WERI-Rb-1 (cell line): ENCODE measurements around the gene SIM1.

Experiments used
- DNase-seq: peaks from one replicate; pipeline ENCODE4 v3.0.0-alpha.2; 2020
- H3K27ac ChIP-seq: fragments of 250-450 bp; sonication (Bioruptor Pico); 2 replicates; pipeline ENCODE4 v1.5.1; 2020; ENCODE audit warnings: mild to moderate bottlenecking, moderate library complexity
- H3K27me3 ChIP-seq: fragments of 250-450 bp; sonication (Bioruptor Pico); 2 replicates; pipeline ENCODE4 v1.5.1; 2021; ENCODE audit warnings: mild to moderate bottlenecking, low read depth, moderate library complexity; ENCODE audit not compliant: insufficient read depth, severe bottlenecking
- H3K36me3 ChIP-seq: fragments of 250-450 bp; sonication (Bioruptor Pico); 2 replicates; pipeline ENCODE4 v1.5.1; 2020; ENCODE audit warnings: mild to moderate bottlenecking, moderate library complexity
- H3K4me3 ChIP-seq: 2 replicates; pipeline ENCODE4 v1.5.1; 2011; ENCODE audit warnings: low read depth, mild to moderate bottlenecking, control low read depth, low read length
- H3K9me3 ChIP-seq: fragments of 250-450 bp; sonication (Bioruptor Pico); 2 replicates; pipeline ENCODE4 v1.5.1; 2021; ENCODE audit warnings: mild to moderate bottlenecking, moderate library complexity; ENCODE audit not compliant: severe bottlenecking
- TF ChIP-seq, protein P1 (sequence below): IDR thresholded peaks from 2 replicates; pipeline ENCODE4 v1.5.1; 2011; ENCODE audit warnings: low read depth, mild to moderate bottlenecking, control low read depth, inconsistent platforms, low read length

The SIM1 gene

DNA sequence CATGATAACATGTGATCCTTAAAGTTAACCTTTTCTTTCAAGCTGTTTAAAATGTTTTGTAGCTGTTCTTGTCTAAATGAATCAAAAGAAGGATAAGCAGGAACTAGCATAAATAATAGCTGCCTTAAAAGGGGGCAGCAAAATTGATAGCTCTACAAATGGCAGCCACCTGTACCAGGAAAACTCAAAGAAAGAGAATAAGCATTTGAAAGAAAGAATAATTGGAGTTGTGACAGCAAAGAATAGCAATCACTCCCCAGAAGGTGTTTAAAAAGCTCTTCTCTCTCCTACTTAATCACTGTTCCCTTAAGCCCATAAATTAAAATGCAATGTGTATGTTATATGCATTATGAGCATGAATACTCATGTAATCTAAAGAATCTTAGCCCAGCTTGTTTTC lies 114.6 kb downstream of the SIM1 start:
- H3K36me3 ChIP-seq: no peaks in the 10 kb centered on the region
- H3K27me3 ChIP-seq: no peaks in the 10 kb centered on the region
- no peak for DNase-seq
- H3K4me3 ChIP-seq: no peak overlapping the region
- TF ChIP-seq, protein P1, sequence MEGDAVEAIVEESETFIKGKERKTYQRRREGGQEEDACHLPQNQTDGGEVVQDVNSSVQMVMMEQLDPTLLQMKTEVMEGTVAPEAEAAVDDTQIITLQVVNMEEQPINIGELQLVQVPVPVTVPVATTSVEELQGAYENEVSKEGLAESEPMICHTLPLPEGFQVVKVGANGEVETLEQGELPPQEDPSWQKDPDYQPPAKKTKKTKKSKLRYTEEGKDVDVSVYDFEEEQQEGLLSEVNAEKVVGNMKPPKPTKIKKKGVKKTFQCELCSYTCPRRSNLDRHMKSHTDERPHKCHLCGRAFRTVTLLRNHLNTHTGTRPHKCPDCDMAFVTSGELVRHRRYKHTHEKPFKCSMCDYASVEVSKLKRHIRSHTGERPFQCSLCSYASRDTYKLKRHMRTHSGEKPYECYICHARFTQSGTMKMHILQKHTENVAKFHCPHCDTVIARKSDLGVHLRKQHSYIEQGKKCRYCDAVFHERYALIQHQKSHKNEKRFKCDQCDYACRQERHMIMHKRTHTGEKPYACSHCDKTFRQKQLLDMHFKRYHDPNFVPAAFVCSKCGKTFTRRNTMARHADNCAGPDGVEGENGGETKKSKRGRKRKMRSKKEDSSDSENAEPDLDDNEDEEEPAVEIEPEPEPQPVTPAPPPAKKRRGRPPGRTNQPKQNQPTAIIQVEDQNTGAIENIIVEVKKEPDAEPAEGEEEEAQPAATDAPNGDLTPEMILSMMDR: no peak
- H3K9me3 ChIP-seq: no peaks in the 10 kb centered on the region
- no peak overlapping the region for H3K27ac ChIP-seq

DNA sequence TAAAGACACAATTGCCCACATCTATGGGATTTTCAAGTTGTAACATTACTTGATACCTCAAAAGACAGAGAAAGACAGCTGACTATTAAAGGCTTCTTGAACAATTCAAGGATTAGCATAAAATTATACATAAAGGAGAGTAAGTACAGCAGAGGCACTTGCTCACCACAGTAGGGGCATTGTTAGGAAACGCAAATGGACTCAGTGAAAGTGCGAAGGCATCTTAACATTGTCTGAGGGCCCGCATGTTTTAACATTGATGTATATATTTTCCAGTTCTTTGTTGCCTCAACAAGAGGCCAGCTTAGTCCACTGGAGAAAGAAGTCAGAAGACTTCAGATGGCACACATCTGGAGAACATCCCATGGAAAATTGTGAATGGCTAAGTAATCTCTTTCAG lies 115.4 kb downstream of the SIM1 start:
- H3K9me3 ChIP-seq: no peaks in the 10 kb centered on the region
- H3K27me3 ChIP-seq: no peaks in the 10 kb centered on the region
- TF ChIP-seq, protein P1: no peak
- H3K27ac ChIP-seq: no peak overlapping the region
- no peak overlapping the region for H3K4me3 ChIP-seq
- DNase-seq: no peak
- no peaks in the 10 kb centered on the region for H3K36me3 ChIP-seq

DNA sequence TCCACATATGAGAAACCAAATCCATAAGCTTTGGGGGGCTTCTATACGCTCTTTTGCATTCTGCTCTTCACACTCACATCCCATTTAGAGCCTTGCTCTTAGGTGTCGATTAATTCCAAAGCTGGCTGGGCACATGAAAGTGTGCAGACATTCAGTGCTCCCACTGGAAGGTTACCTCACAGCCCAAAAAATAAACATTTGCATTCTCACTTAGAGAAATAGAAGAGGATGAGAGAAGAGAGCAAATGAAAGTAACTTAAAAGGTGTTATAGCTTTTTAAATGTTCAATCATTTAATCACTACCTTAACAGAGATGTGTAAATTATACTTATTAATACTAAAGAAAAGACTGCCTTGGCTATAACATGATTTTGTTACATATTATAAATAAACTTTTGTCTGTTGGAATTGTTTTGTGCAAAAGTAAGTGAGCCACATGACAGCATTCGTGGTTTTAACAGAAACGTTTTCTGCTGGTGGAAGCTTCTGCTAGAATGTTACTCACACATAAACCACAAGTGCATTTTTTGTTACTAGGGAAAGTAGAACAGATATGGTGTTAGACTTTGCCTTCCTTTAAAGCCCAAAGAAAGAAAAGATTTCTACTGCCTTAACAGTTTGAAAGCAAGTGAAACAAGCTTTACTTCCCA lies 116.7 kb downstream of the SIM1 start:
- DNase-seq: no peak
- Histone ChIP-seq H3K4me3 (no peak overlapping the region), H3K9me3 (no peaks in the 10 kb centered on the region), H3K27me3 (no peaks in the 10 kb centered on the region), H3K36me3 (no peaks in the 10 kb centered on the region), H3K27ac (no peak overlapping the region)
- TF ChIP-seq, protein P1: no peak

DNA sequence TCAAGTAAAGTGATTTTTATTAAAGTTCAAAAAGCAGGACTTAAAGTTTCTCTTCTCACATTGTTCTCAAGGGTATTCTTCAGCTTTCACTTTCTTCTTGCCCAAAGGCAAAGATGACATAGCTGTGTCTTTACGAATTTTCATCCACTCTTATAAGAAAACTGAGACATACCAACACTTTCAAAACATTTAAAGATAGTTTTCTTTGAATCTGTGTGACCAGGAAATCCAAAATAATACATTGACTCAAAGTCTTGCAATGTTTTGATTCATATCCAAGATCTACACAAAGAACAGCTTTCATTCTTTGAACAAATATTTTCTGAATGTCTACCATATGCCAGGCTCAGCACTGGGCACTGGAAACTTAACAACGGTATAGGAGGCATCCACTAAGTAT lies 117.9 kb downstream of the SIM1 start:
- DNase-seq: no peak
- Histone ChIP-seq H3K36me3 (no peaks in the 10 kb centered on the region), H3K27me3 (no peaks in the 10 kb centered on the region), H3K27ac (no peak overlapping the region), H3K9me3 (no peaks in the 10 kb centered on the region), H3K4me3 (no peak overlapping the region)
- TF ChIP-seq, protein P1: no peak

DNA sequence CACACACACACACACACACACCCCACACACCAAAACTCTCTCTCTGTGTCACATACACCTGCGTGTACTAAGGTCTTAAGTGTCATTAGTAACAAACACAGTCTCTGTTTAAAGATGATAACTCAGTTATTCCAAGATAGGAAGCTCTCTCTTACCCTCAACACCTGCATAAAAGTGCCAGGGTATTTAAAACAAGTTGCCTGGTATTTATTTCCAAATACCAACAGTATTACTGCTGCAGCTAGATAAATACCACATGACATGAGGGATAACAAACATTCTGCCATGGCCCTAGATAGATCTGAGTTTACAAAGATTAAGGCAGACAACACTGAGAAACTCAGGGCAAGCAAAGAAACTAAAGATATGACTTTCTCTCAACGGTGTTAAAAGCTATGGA lies 118.5 kb downstream of the SIM1 start:
- TF ChIP-seq, protein P1: no peak
- H3K4me3 ChIP-seq: no peak overlapping the region
- no peaks in the 10 kb centered on the region for H3K36me3 ChIP-seq
- no peaks in the 10 kb centered on the region for H3K9me3 ChIP-seq
- H3K27me3 ChIP-seq: no peaks in the 10 kb centered on the region
- H3K27ac ChIP-seq: no peak overlapping the region
- DNase-seq: no peak

DNA sequence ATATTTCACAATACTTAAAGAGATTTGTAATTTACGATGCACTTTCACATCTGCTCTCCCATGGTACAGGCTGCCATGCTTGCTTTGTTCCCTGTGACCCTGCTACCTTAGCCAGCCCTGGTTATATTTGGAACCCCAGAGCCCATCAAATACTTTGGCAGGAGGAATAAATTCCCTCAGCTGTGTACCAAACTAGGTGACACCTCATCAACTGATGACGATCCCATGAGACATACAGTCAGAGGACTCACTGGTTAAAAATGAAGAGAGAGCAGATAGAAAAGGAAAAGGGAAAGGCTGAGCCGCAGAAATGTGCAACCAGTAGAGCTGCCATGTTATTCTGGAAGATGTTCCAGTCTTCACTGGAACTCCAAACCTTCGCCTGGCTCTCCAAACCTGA lies 120.0 kb downstream of the SIM1 start:
- no peak overlapping the region for H3K27ac ChIP-seq
- no peaks in the 10 kb centered on the region for H3K9me3 ChIP-seq
- no peak for DNase-seq
- H3K36me3 ChIP-seq: no peaks in the 10 kb centered on the region
- TF ChIP-seq, protein P1: no peak
- H3K27me3 ChIP-seq: no peaks in the 10 kb centered on the region
- no peak overlapping the region for H3K4me3 ChIP-seq
